WI38 (cell line): ENCODE results near the gene C4orf33.
"Not testable (repeated sequence)": the region's sequence is repeated elsewhere in the genome, so short reads cannot be mapped to it uniquely, and the experiment has no call there.

Experiments used
- H3K4me3 ChIP-seq: 2 replicates; pipeline ENCODE4 v1.5.1; 2011; ENCODE audit warnings: low read depth, mild to moderate bottlenecking, control low read depth, low read length
- CTCF ChIP-seq: IDR thresholded peaks from 2 replicates; pipeline ENCODE4 v1.5.1; 2012; ENCODE audit warnings: low read depth, mild to moderate bottlenecking, control low read depth, low read length

The C4orf33 gene

GRCh38 chr4:129109965-129110824 is 14.2 kb downstream of the C4orf33 start:
- TF ChIP-seq CTCF, result no peak
- no peak overlapping the region for H3K4me3 ChIP-seq

GRCh38 chr4:129110931-129111330 is 15.0 kb downstream of the C4orf33 start:
- H3K4me3 ChIP-seq, result no peak overlapping the region
- TF ChIP-seq CTCF, result no peak

- no peak for TF ChIP-seq CTCF
- H3K4me3 ChIP-seq, result no peak overlapping the region
Measured at GRCh38 chr4:129111919-129112318, 16.0 kb downstream of the C4orf33 start.

GRCh38 chr4:129113434-129113833 is 17.5 kb downstream of the C4orf33 start:
- no peak overlapping the region for H3K4me3 ChIP-seq
- TF ChIP-seq CTCF, result no peak

GRCh38 chr4:129113919-129114318 is 18.0 kb downstream of the C4orf33 start:
- no peak overlapping the region for H3K4me3 ChIP-seq
- TF ChIP-seq CTCF, result no peak

GRCh38 chr4:129117705-129118104 is 21.8 kb downstream of the C4orf33 start:
- no peak for TF ChIP-seq CTCF
- H3K4me3 ChIP-seq, result no peak overlapping the region

- H3K4me3 ChIP-seq, result not testable (repeated sequence)
Measured at GRCh38 chr4:129126614-129127013, 30.7 kb downstream of the C4orf33 start.

- no peak overlapping the region for H3K4me3 ChIP-seq
- no peak for TF ChIP-seq CTCF
Measured at GRCh38 chr4:129129143-129129542, 33.2 kb downstream of the C4orf33 start.
